Pons (tissue), 1 donor: ENCODE measurements around the gene PTPN14.
"Not testable (repeated sequence)": the region's sequence is repeated elsewhere in the genome, so short reads cannot be mapped to it uniquely, and the experiment has no call there.

ENCODE experiments used
- DNase-seq: peaks from one replicate; pipeline ENCODE4 v3.0.0-alpha.2; 2016; ENCODE audit warnings: low spot score

PTPN14 gene

DNA sequence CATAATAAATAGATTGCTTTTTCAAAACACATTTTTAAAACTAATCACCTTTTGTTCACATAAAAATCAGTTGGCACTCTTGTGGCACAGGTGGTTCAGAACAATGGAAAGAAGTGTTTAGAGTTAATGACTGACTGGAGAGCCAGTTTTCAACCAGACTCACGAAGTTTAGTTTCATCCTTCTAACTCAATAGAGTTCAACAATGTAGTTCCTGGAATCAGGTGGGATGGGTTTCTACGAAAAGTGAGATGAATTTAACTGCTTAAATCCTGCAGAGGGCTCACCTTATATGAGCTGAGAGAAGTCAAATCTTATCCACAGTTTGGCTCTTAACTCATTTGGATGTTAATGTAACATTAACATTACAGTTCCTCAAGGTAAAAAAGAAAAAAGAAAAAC is 153.9 kb downstream of the PTPN14 start:
- DNase-seq, result no peak

DNA sequence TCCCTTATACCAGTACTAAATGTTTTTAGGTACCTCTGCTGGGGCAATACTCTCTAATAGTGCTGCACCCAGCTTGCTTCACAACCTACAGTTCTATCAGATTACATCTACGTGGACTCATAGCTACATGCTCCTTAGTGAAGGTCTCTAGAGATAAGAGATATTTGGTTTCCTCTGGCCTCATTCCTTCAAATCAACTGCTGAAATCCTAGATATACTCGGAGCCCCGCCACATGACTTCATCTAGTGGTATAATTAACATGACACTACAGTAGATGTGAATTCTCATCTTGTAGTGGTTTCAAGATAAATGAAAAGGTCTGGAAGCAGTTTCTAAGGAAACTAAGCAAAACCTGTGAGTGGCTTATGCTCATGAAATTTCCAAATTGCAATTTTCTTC is 155.1 kb downstream of the PTPN14 start:
- no peak for DNase-seq

DNA sequence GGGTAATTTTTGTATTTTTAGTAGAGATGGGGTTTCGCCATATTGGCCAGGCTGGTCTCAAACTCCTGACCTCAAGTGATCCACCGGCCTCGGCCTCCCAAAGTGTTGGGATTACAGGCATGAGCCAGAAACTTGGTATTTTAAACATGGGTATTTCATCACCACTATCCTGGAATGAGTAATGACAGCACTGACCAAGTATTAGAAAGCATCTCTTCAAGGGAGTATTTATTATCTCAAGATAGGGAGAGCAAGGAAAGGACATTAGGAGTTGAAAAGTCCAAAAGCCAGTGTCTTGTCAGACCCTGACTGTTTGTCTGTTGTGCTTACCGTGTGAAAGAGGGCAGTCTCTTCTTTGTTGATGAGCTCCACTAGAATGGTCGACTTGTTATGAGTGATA is 156.8 kb downstream of the PTPN14 start:
- DNase-seq, result not testable (repeated sequence)

DNA sequence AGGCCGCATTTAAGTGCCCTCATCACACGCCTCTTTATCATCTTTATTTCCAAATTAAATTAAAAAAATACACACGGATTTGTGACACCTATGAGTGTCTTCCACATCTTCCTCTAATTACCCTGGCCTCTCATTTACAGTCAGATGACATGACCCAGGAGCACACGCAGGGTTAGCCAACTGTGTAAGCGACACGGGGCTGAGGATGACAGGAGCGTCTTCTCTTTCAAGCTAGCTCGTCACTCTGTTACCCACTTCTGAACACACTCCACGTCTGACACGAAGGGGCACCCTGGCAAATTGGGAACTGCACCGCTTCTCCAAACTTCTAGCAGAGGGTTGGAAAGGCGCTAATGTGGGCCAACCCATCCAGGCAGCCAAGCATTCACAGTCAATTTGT is 158.3 kb downstream of the PTPN14 start:
- DNase-seq, result no peak

DNA sequence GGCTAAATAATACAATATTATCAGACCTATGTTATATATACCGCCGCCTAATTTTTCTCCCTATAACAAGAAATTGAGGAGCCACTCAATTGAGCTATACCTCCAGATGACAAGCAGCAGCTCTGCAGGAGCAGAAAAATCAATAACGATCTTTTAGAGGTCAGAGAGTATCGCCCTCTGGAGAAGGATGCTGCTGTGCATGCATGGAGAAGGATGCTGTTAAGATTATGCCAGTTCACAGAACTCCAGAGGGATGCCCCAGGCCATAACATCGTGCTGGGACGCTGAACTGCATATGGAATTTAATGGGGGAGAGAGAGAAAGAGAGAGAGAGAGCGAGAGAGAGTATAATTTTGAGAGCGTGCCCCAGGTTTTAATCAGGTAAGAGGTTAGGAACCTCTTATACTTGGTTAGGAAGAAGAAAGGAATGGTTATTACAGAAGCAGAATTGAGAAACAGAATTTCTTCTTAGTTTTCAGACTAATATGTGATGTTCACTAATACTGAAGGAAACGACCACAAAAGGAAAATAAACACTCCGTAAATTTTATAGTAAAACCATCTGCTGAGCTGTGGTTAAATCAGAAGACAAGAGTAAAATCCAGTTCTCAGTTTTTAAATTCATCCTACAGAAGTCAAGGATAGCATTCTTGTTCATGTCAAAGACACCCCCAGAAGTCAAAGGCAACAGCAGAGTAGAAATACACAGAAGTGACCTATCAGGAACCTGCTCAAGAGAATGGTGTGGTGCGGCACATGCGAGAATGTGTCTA is 159.3 kb downstream of the PTPN14 start:
- DNase-seq, result no peak

DNA sequence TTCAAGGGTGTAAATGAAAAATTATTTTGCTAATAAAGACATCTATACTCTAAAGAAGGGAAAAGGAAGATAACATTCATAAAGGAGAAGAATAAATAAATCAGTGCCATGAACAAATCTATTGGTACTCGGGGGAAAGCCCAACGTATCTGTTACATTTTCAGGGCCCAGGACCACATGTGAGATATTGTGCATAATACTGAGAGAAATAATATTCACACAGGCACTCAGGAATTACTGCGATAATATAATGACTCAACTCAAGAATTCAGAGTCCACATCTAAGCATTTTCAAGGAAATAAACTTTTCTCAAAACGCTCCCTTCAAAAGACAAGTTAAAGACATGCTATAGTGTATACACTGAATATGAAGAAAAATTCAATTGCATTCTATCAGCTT is 161.7 kb downstream of the PTPN14 start:
- no peak for DNase-seq

DNA sequence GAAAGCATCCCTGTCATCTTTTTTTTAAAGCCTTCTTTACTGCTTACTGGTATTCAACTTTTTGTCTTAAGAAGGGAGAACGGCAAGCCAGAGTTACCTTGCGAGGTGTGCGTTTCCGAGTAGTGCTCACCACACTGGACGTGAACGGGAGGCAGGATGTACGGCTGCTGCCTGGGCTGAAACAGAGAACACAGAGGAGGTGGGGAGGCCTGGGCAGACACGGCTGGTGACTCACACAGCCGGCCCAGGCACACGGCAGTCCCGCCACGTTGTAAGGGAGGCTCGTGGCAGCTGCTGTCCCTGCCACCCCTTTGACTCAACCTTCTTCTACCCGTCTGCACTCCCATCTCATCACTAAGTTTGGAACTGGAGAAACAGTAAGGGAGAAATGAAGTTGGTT is 164.7 kb downstream of the PTPN14 start:
- DNase-seq, result no peak

DNA sequence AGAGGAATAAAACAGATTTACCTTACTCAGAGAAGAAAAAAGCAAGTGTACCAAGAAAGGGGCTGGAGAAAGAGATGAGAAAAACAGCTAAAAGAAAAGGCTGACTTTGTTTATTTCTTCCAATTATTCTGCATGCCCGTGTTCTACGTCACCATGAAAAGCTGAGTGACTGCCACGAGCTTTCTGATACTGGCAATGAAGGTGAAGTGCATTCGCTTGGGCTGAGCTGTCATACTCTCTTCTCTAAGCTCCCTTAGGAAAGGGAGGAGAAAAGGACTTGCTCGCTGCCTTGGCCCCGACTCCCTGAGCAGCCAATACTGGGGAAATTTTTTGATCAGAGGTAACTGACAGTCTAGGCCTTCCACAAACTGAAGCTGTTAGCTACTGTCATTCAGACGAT is 165.1 kb downstream of the PTPN14 start:
- no peak for DNase-seq

DNA sequence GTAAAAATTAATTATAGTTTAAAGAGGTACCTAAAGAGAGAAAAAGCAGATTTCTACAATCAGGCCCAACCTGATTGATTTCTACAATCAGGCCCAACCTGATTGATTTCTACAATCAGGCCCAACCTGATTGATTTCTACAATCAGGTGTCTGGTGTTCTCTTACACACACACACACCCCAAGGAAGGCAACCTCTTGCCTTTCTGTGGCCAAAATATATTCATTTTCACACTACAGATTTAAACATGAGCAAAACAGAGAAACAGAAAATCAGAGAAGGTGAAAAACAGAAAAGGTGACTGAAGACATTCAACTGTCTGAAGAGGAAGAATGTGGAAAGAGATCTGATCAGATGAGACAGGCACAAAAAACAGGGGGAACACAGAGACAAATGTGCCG is 166.0 kb downstream of the PTPN14 start:
- no peak for DNase-seq

DNA sequence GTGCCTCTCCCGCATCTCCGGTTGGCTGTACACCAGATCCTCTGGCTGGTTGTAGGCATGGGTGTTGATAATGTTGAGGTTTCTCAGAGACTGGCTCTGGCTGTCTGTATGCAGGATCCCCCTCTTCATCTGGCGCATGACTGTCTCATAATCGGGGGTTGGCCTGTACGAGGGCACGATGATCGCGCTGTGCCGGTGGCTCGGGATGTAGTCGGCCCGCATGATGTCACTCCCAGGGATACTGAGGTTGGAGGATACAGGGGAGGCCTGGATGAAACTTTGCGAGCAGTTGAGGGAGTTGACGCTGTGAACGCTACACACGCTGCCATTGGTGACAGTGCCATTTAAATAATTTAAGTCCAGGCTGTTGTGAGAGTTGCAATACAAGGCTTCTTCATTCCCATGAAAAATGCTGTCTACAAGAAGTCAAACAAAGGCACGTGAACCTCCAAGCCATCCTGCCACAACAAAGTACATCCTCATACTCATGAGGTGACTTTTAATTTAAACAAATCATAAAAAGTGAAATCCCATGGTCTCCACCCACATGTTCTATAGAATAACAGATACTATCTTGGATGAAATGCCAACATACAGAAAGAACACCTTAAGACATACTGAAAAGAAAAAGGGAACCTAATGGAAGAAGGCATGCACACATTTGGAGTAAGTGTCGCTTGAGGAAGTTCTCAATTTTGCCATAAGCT is 166.9 kb downstream of the PTPN14 start:
- no peak for DNase-seq

DNA sequence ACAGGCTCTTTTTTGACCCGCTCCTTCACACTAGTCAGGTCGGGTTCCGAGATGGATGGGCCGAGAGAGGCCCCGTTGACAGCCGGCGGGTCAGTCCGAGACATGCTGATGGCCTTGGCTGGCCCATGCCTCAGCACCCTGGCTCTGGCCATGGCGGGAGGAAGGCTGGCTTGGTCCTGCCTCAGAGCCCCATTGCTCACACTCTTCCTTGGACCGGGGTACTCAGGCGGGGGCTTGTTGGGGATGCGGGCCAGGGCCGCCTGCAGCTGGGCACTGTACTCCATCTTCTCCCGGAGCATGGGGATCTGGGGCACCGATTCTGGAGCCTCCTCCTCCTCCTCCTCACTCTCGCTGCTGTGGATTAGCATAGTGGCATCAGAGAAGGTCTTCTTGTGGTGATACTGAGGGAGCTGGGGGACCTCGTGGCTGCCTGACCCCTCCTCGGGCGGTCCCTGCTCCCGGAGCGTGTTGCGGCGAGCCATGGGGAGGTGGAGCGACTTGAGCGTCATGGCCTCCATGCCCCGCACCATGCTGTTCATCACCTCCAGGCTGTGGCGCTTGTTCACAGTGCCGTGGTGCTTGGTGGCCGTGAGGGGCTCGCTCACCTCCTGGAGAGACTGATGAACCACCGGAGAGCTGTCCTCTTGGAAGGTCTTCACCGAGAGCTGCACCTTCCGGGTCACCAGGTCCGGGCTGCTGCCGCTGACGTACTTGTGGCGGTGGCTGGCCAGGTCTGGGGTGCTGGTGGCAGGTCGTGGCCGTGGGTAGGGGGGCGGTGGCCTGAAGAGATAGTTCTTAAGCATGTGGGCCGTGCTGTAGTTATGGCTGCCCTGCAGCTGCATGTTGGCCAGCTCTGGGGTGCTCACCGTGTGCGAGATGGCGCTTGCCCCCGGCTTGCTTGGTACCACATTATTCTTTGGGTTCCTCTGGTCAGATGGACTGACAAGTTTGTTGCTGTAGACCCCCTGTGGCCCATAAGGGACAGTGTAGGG is 167.7 kb downstream of the PTPN14 start:
- no peak for DNase-seq

DNA sequence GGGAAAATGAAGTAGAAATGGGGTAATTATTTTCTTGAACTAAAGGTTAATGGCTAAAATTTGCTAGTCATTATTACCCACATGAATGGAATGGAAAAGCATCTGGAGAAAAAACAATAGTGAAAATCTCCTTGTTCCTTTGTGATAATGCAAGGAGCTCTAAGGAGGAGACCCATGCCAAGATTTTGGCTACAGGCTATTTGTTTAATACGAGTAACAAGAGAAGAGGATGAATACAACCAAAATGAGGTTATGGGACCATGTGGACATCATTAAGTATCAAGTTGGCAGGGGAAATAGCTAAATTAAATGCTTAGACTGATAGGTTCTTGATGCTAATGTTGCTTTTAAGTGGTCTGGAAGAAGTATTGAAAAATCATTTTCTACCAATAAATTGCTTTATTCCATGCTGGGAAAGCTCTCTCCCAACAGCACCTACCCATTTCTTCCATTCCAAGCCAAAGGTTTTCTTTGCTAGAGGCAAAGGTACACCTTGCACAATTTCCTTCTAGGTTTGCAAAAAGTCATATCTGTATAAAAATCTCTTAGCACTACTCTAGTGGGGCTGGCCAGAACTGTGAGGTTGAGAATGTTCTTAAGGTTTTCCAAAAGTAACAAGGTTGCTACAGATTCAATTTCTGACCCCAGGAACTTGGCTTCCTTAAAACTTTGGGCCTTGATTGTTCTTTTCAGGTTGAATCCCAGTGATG is 170.3 kb downstream of the PTPN14 start:
- no peak for DNase-seq

DNA sequence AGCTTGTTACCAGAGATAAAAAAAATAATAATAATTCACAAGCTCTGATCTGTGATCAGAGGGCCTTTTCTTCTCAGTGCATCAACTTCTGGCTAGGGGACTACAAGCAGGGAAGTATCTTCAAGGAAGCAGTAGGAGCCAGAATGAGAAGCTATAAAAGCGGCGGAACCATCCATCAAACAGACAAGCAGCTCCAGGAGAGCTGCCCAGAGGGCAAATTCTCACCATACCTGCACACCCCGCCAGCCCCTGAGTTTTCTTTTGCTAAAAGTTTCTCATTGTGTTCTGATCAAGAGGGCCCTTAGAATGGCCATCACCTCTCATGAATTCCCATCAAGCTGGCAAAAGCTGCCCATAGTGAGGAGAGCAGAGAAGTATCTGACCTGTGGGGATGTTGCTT is 171.0 kb downstream of the PTPN14 start:
- DNase-seq, result no peak

DNA sequence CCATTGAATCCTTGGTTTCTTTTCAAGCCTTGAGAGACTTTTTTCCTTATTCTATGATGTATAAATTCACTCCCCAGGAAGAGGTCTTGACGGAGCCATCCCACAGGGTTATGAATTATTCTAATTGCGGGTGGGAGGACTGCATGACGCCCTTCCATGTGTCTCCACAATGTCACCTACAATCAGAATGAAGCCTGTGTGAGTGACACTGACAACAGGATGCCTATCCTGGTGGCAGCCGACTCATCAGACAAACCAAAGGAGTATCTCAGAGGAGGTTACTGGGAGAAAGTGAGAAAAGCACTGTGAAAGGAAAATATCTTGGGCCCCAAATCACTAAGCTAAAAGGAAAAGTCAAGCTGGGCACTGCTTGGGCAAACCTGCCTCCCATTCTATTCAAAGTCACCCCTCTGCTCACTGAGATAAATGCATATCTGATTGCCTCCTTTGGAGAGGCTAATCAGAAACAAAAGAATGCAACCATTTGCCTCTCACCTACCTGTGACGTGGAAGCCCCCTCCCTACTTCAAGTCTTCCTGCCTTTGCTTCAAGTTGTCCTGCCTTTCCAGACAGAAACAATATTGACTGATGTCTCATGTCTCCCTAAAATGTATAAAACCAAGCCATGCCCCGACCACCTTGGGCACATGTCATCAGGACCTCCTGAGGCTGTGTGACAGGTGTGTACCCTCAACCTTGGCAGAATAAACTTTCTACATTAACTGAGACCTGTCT is 172.0 kb downstream of the PTPN14 start:
- DNase-seq, result no peak

DNA sequence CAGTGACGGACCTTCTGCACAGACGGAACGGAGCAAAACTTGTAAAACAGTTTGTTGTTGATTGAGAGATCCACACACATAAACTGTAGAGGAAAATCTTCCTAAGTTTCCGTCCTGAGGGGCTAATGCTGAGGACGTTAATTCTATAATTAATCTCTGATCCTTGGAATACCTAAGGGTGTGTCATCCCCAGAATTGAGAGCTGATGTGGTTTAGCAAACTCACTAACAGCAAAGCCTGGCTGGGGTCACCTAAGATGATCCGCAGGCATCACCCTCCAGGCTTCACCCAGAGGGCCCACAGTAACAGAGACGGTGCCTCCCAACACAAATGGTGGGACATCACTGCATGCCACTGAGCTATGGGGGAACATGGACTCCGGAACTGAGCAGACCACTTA is 172.9 kb downstream of the PTPN14 start:
- DNase-seq, result no peak

DNA sequence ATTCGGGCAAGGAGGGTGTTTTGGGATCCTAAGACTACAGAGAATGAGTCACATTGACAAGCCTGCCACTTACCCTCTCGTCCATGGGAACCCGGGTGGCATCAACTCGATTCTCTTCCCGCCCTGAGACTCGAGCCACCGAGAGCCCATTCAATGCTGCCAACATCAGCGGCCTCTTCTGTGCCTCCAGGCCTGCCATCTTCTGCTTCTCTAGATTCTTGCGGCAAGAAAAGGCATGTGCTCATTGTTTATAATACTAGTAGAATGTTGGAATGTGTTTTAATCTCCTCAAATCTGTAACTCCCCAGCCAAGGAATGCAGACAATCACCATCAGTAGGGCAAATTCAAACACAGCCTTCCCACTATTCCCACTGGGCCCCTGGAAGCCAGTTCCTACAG is 173.5 kb downstream of the PTPN14 start:
- no peak for DNase-seq

DNA sequence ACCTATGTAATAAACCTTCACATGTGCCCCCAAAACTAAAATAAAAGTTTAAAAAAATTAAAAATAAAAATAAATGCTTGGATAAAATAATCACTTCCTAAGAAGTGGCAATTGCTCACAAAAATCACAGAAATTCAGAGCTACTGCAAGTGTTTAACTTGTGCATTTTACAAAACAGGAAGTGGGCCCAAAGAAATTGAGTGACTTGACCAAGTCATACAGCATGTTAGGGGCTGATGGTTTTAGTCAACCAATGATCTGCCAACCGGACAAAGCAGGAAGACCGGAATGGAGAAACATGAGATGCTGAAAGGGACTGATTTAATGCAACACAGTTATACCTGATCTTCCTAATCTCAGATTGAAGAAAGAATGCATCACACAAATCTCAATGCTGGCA is 173.9 kb downstream of the PTPN14 start:
- DNase-seq, result no peak

DNA sequence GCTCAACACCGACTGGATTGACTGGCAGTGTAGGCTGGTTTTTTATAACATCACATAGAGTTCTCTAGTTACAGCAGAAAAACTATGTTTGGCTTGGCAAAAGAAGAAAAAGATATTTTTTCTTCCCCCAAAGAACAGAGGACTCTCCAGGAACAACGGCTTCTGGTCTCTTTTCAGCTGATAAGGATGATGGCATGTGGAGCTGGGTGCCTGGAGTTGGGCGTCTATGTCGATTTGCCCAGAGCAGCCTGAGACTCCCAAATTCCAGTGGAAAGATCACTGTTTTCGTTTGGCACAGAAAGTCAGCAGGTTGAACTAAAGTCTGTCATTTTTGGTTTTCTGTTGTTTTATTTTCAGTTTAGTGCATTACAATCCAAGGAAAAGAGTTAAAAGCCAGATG is 179.3 kb downstream of the PTPN14 start:
- DNase-seq, result no peak

DNA sequence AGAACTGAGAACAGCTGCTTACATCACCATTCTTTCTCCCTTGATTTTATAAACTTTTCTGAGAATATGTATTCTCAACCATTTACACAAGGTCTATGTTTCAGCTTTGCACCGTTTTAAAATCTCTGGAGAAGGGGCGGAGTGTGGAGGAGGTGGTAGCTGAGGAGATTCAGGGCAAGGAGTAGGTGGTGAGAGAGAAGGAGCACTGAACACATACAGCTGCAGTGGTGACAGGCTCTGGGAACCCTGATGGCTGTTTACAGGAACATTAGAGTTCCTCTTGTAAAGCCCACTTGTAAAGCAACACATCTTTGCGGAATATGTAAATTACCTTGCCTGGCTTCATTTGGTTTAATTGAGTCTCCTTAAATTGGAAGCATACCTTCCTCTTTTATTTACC is 180.8 kb downstream of the PTPN14 start:
- no peak for DNase-seq

DNA sequence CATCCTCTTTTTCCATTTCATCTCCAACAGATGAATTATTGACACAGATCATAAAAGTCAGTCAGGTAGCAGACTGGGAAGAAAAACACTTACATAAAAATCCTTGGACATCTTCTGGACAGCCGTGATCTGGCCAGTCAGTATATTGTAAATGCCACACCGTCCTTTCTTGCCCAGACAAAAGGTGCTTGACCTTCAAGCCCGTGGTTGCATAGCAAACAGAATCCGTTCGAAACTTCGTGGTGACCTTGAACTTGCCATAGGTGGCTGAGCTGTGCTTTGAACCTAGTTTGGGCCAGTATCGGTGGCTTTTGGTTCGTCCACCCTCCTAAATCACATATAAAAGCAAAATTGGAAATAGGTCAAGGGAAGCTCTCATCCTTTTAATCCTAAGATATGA is 182.0 kb downstream of the PTPN14 start:
- no peak for DNase-seq

DNA sequence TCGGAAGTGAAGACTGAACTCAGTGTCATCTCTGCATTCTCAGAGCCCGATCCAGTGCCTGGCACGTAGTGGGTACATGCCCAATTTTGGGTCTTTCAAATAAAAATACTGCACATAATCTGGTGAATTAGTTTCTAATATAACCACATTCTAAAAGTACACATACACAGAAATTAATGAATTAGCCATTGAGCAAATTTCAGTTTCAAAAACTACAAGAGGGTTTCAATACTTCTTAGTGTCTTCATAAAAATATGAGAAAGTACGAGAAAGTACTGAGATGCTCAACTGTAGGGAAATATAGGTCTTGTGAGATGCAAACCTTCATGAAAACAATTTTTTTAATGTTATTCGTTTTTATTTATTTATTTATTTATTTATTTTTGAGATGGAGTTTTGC is 183.6 kb downstream of the PTPN14 start:
- DNase-seq, result no peak
